HepG2 (cell line): Measurements from ENCODE around the gene TRRAP. TPM values are rescaled to one million over a fixed set of nuclear protein-coding genes. Genes with fewer than 3 reads are reported as not detected.

ENCODE experiments used
- ATAC-seq: fragments of 200-7000 bp; cut with Tn5 transposase; 3 replicates; pipeline ENCODE4 v1.9.1; 2020; ENCODE audit warnings: mild to moderate bottlenecking, moderate library complexity
- BruUV-seq: library from RNA; stranded (reverse); fragments of 400-500 nt; replicated peaks from 2 replicates; lab custom pipeline; 2021; lab: Mats Ljungman, UMichigan
- CTCF ChIA-PET: fragments of 300-600 bp; formaldehyde crosslinking; extraction: SDS; loops from one replicate; lab custom pipeline; 2021; ENCODE audit warnings: low total read pairs, inconsistent platforms, low intra/inter-chr PET ratio; lab: Yijun Ruan, JAX
- POLR2A ChIA-PET: fragments of 350-600 bp; sonication (Branson Sonifier 250); formaldehyde crosslinking; loops from one replicate; lab custom pipeline; 2020; ENCODE audit warnings: antibody characterized with exemption, inconsistent platforms; lab: Yijun Ruan, JAX
- DNase-seq: peaks from one replicate; pipeline ENCODE4 v3.0.0-alpha.2; 2015; ENCODE audit warnings: low spot score
- FAIRE-seq: peaks from 3 replicates; lab custom pipeline; 2011; peaks lifted over from hg19 to GRCh38; lab: Jason Lieb, UNC
- H2AFZ ChIP-seq: one replicate; pipeline ENCODE4 v1.6.1; 2011; ENCODE audit warnings: low read length, inconsistent platforms
- H3K27ac ChIP-seq: fragments of 300-600 bp; 3 replicates; pipeline ENCODE4 v1.8.0; 2011; ENCODE audit warnings: mixed run types, mild to moderate bottlenecking, mixed read lengths, low read length, inconsistent platforms; ENCODE audit not compliant: insufficient read depth; ENCODE audit errors: extremely low read length
- H3K27me3 ChIP-seq, 2 experiments: fragments of 200-600 bp in 1 of 2; 2 replicates in 1 of 2; 3 replicates in 1 of 2; pipeline versions ENCODE4 v1.6.0 to v1.8.0; 2011; ENCODE audit warnings: low read length in 2 of 2, mild to moderate bottlenecking in 2 of 2, moderate library complexity in 2 of 2, inconsistent platforms in 1 of 2; ENCODE audit not compliant: insufficient read depth in 2 of 2, control insufficient read depth in 1 of 2
- H3K36me3 ChIP-seq, 2 experiments: fragments of 200-600 bp in 1 of 2; replicated peaks in 1 of 2; 2 replicates in 1 of 2; 3 replicates in 1 of 2; pipeline versions ENCODE4 v1.5.1 to v1.8.0; 2011; ENCODE audit warnings: low read length in 2 of 2, inconsistent platforms in 1 of 2; ENCODE audit not compliant: insufficient read depth in 2 of 2, control insufficient read depth in 1 of 2
- H3K4me1 ChIP-seq: 2 replicates; pipeline ENCODE4 v1.5.1; 2012; ENCODE audit warnings: low read length, inconsistent platforms; ENCODE audit not compliant: insufficient read depth
- H3K4me2 ChIP-seq: 2 replicates; pipeline ENCODE4 v1.6.0; 2011; ENCODE audit warnings: low read depth, low read length, inconsistent platforms
- H3K4me3 ChIP-seq, 3 experiments: fragments of 200-600 bp in 1 of 3; sonication (generic), shearing (Covaris generic) in 1 of 3; replicated peaks in 1 of 3; 2 replicates each; pipeline ENCODE4 v1.5.1; 2011 to 2016; ENCODE audit warnings: low read length in 3 of 3, inconsistent platforms in 2 of 3, low read depth in 2 of 3, mild to moderate bottlenecking in 2 of 3, control low read depth in 1 of 3, mixed read lengths in 1 of 3; ENCODE audit not compliant: insufficient read depth in 1 of 3
- H3K79me2 ChIP-seq: one replicate; pipeline ENCODE4 v1.6.1; 2011; ENCODE audit warnings: low read length, inconsistent platforms; ENCODE audit not compliant: insufficient read depth
- H3K9ac ChIP-seq: 2 replicates; pipeline ENCODE4 v1.6.0; 2011; ENCODE audit warnings: mild to moderate bottlenecking, low read depth, low read length, inconsistent platforms; ENCODE audit not compliant: insufficient read depth
- H3K9me3 ChIP-seq: 2 replicates; pipeline ENCODE4 v1.5.1; 2012; ENCODE audit warnings: mild to moderate bottlenecking, low read length
- H4K20me1 ChIP-seq: 2 replicates; pipeline ENCODE4 v1.6.0; 2011; ENCODE audit warnings: inconsistent platforms, mild to moderate bottlenecking, low read length, moderate library complexity; ENCODE audit not compliant: insufficient read depth
- AKAP8 ChIP-seq: sonication (generic); formaldehyde crosslinking; IDR thresholded peaks from 2 replicates; pipeline ENCODE4 v1.5.1; 2020; ENCODE audit warnings: mild to moderate bottlenecking, missing genetic modification reagents
- BRCA1 ChIP-seq: sonication (generic); formaldehyde crosslinking; IDR thresholded peaks from 2 replicates; pipeline ENCODE4 v1.4.0; 2020; ENCODE audit warnings: missing genetic modification reagents
- DNMT1 ChIP-seq: sonication (generic); formaldehyde crosslinking; IDR thresholded peaks from 2 replicates; pipeline ENCODE4 v1.5.1; 2020; ENCODE audit warnings: mild to moderate bottlenecking, missing genetic modification reagents
- GATAD2A ChIP-seq: IDR thresholded peaks from 2 replicates; pipeline ENCODE4 v1.6.1; 2016
- HCFC1 ChIP-seq: fragments of 150-350 bp; IDR thresholded peaks from 2 replicates; pipeline ENCODE4 v1.6.1; 2014; ENCODE audit warnings: low read depth, low read length
- HDAC2 ChIP-seq: sonication (generic); formaldehyde crosslinking; IDR thresholded peaks from 2 replicates; pipeline ENCODE4 v1.4.0; 2020; ENCODE audit warnings: missing genetic modification reagents
- NFKBIZ ChIP-seq: IDR thresholded peaks from 2 replicates; pipeline ENCODE4 v1.6.1; 2018; ENCODE audit warnings: missing genetic modification reagents, missing compliant biosample characterization
- PAF1 ChIP-seq: IDR thresholded peaks from 2 replicates; pipeline ENCODE4 v1.6.1; 2016; ENCODE audit warnings: missing genetic modification reagents, missing compliant biosample characterization
- SP140L ChIP-seq: sonication (generic); formaldehyde crosslinking; IDR thresholded peaks from 2 replicates; pipeline ENCODE4 v1.4.0; 2020; ENCODE audit warnings: missing genetic modification reagents, borderline replicate concordance
- TFDP1 ChIP-seq: IDR thresholded peaks from 2 replicates; pipeline ENCODE4 v1.6.1; 2016; ENCODE audit warnings: missing compliant biosample characterization, missing genetic modification reagents, borderline replicate concordance
- THRA ChIP-seq: sonication (generic); formaldehyde crosslinking; IDR thresholded peaks from 2 replicates; pipeline ENCODE4 v1.4.0; 2020; ENCODE audit warnings: missing genetic modification reagents, borderline replicate concordance
- ZNF292 ChIP-seq: sonication (generic); formaldehyde crosslinking; IDR thresholded peaks from 2 replicates; pipeline ENCODE4 v1.8.1; 2022; ENCODE audit warnings: mild to moderate bottlenecking, low read depth, missing genetic modification reagents, borderline replicate concordance
- ZNF432 ChIP-seq: sonication (generic); formaldehyde crosslinking; IDR thresholded peaks from 2 replicates; pipeline ENCODE4 v1.5.0; 2020; ENCODE audit warnings: missing genetic modification reagents, mild to moderate bottlenecking, borderline replicate concordance
- ZNF558 ChIP-seq: sonication (generic); formaldehyde crosslinking; IDR thresholded peaks from 2 replicates; pipeline ENCODE4 v1.9.0; 2022; ENCODE audit warnings: mild to moderate bottlenecking, missing genetic modification reagents, borderline replicate concordance
- ZNF766 ChIP-seq: sonication (generic); formaldehyde crosslinking; IDR thresholded peaks from 2 replicates; pipeline ENCODE4 v1.5.0; 2020; ENCODE audit warnings: missing genetic modification reagents, borderline replicate concordance
- ZNF781 ChIP-seq: sonication (generic); formaldehyde crosslinking; IDR thresholded peaks from 2 replicates; pipeline ENCODE4 v1.5.1; 2020; ENCODE audit warnings: borderline replicate concordance, mild to moderate bottlenecking, missing genetic modification reagents; ENCODE audit errors: not compliant biosample characterization
- ZSCAN12 ChIP-seq: sonication (generic); formaldehyde crosslinking; IDR thresholded peaks from 2 replicates; pipeline ENCODE4 v1.9.0; 2021; ENCODE audit warnings: mild to moderate bottlenecking, missing genetic modification reagents
- in situ Hi-C: cut with HindIII; loops from 2 replicates; pipeline ENCODE4 v1.10.0; 2017; ENCODE audit warnings: low pct_unique_long_range_greater_than_20kb; ENCODE audit not compliant: extremely low pct_ligation_motif_present
- intact Hi-C: fragments of 100-400 bp; cut with micrococcal nuclease; formaldehyde crosslinking; loops from one replicate; pipeline ENCODE4 v1.10.0; 2022; ENCODE audit not compliant: unreplicated experiment
- polyA plus RNA-seq, 8 experiments: library from polyadenylated mRNA; depleted of rRNA in 3 of 8; stranded (reverse) in 7 of 8; unstranded in 1 of 8; fragments of >200 nt; fragmentation: Illumina TruSeq in 4 of 8; extraction: Trizol in 4 of 8; gene quantifications; 2 replicates each; pipeline versions ENCODE4 v1.2.1 to v1.2.3, GENCODE V29; 2011 to 2016; ENCODE audit warnings: low read depth in 4 of 8, missing spikeins in 1 of 8, mixed read lengths in 1 of 8; ENCODE audit not compliant: insufficient read depth in 1 of 8
- total RNA-seq, 5 experiments: library from RNA; depleted of rRNA; stranded (reverse); fragments of >200 nt; fragmentation: Illumina TruSeq; extraction: Trizol; gene quantifications; 2 replicates each; pipeline ENCODE4 v1.2.3, GENCODE V29; 2016; ENCODE audit warnings: low read depth in 1 of 5

TRRAP gene
- total and polyA plus RNA-seq, 2 of the 13 experiments (the other 11 are each of a cell fraction or from before 2014, with no cell fraction given): 8.6 to 10.5 TPM

- H3K4me2 ChIP-seq: no peak overlapping the region
- no peak overlapping the region for H3K9ac ChIP-seq
- intact Hi-C loops: no loop called here
- H3K4me1 ChIP-seq: no peaks in the 10 kb centered on the region
- DNase-seq (no peak), ATAC-seq (no peak), FAIRE-seq (no peak)
- no peaks in the 10 kb centered on the region for H3K9me3 ChIP-seq
- H3K4me3 ChIP-seq: no peak overlapping the region
- no peak overlapping the region for H2AFZ ChIP-seq
- no peaks in the 10 kb centered on the region for H4K20me1 ChIP-seq
- CTCF ChIA-PET: no interaction called here
- peaks cover 27 to 80% of the 10 kb centered on the region in 2 experiments for H3K36me3 ChIP-seq
- H3K27me3 ChIP-seq: no peaks in the 10 kb centered on the region
- H3K79me2 ChIP-seq: no peaks in the 10 kb centered on the region
- POLR2A ChIA-PET: no interaction called here
- H3K27ac ChIP-seq: no peak overlapping the region
- in situ Hi-C loops: no loop called here
- no peak for TF ChIP-seq HCFC1
- TF ChIP-seq SP140L (CRISPR knock-in tag): no peak
- no peak for TF ChIP-seq TFDP1 (CRISPR knock-in tag)
- no peak for TF ChIP-seq THRA (CRISPR knock-in tag)
- no peak for TF ChIP-seq ZSCAN12 (CRISPR knock-in tag)
- TF ChIP-seq ZNF781 (CRISPR knock-in tag): no peak
- TF ChIP-seq HDAC2 (CRISPR knock-in tag): no peak
- no peak for TF ChIP-seq ZNF766 (CRISPR knock-in tag)
- TF ChIP-seq AKAP8 (CRISPR knock-in tag): no peak
- TF ChIP-seq NFKBIZ: no peak
- no peak for TF ChIP-seq DNMT1 (CRISPR knock-in tag)
- TF ChIP-seq ZNF432 (CRISPR knock-in tag): no peak
- TF ChIP-seq ZNF558 (CRISPR knock-in tag): no peak
- no peak for TF ChIP-seq GATAD2A (CRISPR knock-in tag)
- TF ChIP-seq ZNF292 (CRISPR knock-in tag): no peak
- TF ChIP-seq BRCA1: no peak
- no peak for TF ChIP-seq PAF1 (CRISPR knock-in tag)
- no TSS peak for BruUV-seq
Observed at GRCh38 chr7:98985945-98986344, 107.6 kb downstream of the TRRAP start.
